GM18858 (cell line): ENCODE measurements around the gene PES1.
"Not testable (repeated sequence)": the region's sequence is repeated elsewhere in the genome, so short reads cannot be mapped to it uniquely, and the experiment has no call there.

Experiments used
- ATAC-seq: cut with Tn5 transposase; IDR thresholded peaks from one replicate; pipeline ENCODE4 v1.9.1; 2021; ENCODE audit not compliant: unreplicated experiment

PES1 gene

GRCh38 chr22:30609260-30610185 is 17.8 kb upstream of the PES1 start:
- no peak for ATAC-seq

GRCh38 chr22:30607939-30608338 is 16.2 kb upstream of the PES1 start:
- no peak for ATAC-seq

GRCh38 chr22:30607300-30607930 is 15.7 kb upstream of the PES1 start:
- ATAC-seq: no peak

GRCh38 chr22:30606455-30607299 is 15.0 kb upstream of the PES1 start, which contains the start of gene TCN2:
Gene TCN2 (plus strand): TSS chr22:30607174. CDS start chr22:30607332, 158 bp downstream.
- no peak for ATAC-seq

GRCh38 chr22:30605449-30606110 is 13.9 kb upstream of the PES1 start:
- no peak for ATAC-seq

GRCh38 chr22:30604723-30605122 is 13.0 kb upstream of the PES1 start:
- no peak for ATAC-seq

GRCh38 chr22:30603801-30604200 is 12.1 kb upstream of the PES1 start:
- no peak for ATAC-seq

GRCh38 chr22:30602049-30602448 is 10.3 kb upstream of the PES1 start:
- no peak for ATAC-seq

- no peak for ATAC-seq
Observed at GRCh38 chr22:30601464-30601863, 9.8 kb upstream of the PES1 start.

GRCh38 chr22:30600921-30601320 is 9.2 kb upstream of the PES1 start:
- no peak for ATAC-seq

GRCh38 chr22:30598986-30599385 is 7.3 kb upstream of the PES1 start:
- ATAC-seq: no peak

- ATAC-seq: no peak
Observed at GRCh38 chr22:30596886-30597285, 5.2 kb upstream of the PES1 start.

GRCh38 chr22:30596199-30596598 is 4.5 kb upstream of the PES1 start:
- ATAC-seq: no peak

GRCh38 chr22:30592360-30592713 is 627 bp upstream of the PES1 start:
- not testable (repeated sequence) for ATAC-seq

GRCh38 chr22:30591191-30591587 is 521 bp downstream of the PES1 start:
- ATAC-seq: no peak

- ATAC-seq: no peak
Observed at GRCh38 chr22:30586414-30586813, 5.3 kb downstream of the PES1 start.

GRCh38 chr22:30584441-30584840 is 7.3 kb downstream of the PES1 start:
- ATAC-seq: no peak

GRCh38 chr22:30582788-30583545 is 8.7 kb downstream of the PES1 start:
- ATAC-seq: no peak

GRCh38 chr22:30582051-30582450 is 9.7 kb downstream of the PES1 start:
- no peak for ATAC-seq

GRCh38 chr22:30580896-30581295 is 10.8 kb downstream of the PES1 start:
- ATAC-seq: no peak
